ENCODE measurements around the gene CDA. TPM values are rescaled to one million over a fixed set of nuclear protein-coding genes. Genes with fewer than 3 reads are reported as not detected.

CDA gene
- total RNA-seq, 2 experiments from 2014 or later, result 0.38 to 0.50 TPM

- H3K4me1 Mint-ChIP-seq (ENCODE audit: low read depth), result no peaks in the 10 kb centered on the region
- ChIA-PET CTCF (no interaction called here), POLR2A (no interaction called here)
- H3K9me3 ChIP-seq (ENCODE audit: control insufficient read depth in 1 of 2, insufficient read depth in 1 of 2, low read length in 2 of 2), result no peaks in the 10 kb centered on the region
- intact Hi-C loops (cut with DNase I, micrococcal nuclease), result no loop called here
- peaks cover 2 to 16% of the 10 kb centered on the region in 2 experiments for H3K27me3 ChIP-seq (ENCODE audit: control insufficient read depth in 1 of 2, insufficient read depth in 2 of 2, low read length in 2 of 2)
- no peak overlapping the region for H3K4me3 ChIP-seq (ENCODE audit: low read length)
- no peak for ATAC-seq (ENCODE audit: poor library complexity)
- no peaks in the 10 kb centered on the region for H3K4me1 ChIP-seq (ENCODE audit: insufficient read depth, low read length)
- no peaks in the 10 kb centered on the region for H3K36me3 Mint-ChIP-seq (ENCODE audit: low read depth)
- H3K4me3 Mint-ChIP-seq, result no peak overlapping the region
- no peak for DNase-seq
- TF ChIP-seq CTCF (IDR thresholded peaks at IDR 0.05), result no peak
- no peak overlapping the region for H3K27ac Mint-ChIP-seq
- no peak overlapping the region for H3K27ac ChIP-seq (ENCODE audit: low read depth in 1 of 2, low read length in 2 of 2)
- no peaks in the 10 kb centered on the region for H3K36me3 ChIP-seq (ENCODE audit: insufficient read depth, low read length)
- H3K27me3 Mint-ChIP-seq, result peaks cover 52% of the 10 kb centered on the region
- no peaks in the 10 kb centered on the region for H3K9me3 Mint-ChIP-seq
These were observed 27.9 kb upstream of the CDA start for GRCh38 chr1:20560966-20561365.

DNA sequence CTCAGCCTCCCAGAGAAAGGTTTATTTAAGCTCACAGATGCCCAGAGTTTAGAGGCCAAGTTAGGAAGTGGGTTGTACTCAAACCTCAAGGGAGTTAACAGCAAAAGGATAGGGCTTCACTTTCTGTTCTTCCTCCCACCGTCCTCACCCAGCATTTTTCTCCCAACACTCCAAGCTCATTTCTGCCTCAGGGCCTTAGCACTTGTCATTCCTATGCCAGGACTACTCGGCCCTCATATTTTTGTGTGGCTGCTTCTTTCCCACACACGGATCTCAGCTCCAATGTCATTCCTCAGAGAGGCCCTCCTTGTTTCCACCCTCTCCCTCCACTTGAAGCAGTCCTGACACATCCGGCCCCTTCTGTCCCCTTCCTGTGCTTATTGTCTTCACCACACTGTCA is 23.7 kb upstream of the CDA start:
- Histone ChIP-seq H3K9me3 (ENCODE audit: control insufficient read depth in 1 of 2, insufficient read depth in 1 of 2, low read length in 2 of 2) (no peaks in the 10 kb centered on the region), H3K27me3 (ENCODE audit: control insufficient read depth in 1 of 2, insufficient read depth in 2 of 2, low read length in 2 of 2) (peaks cover 11 to 14% of the 10 kb centered on the region in 2 experiments), H3K4me3 (ENCODE audit: low read length) (no peak overlapping the region), H3K36me3 (ENCODE audit: insufficient read depth, low read length) (no peaks in the 10 kb centered on the region), H3K4me1 (ENCODE audit: insufficient read depth, low read length) (no peaks in the 10 kb centered on the region), H3K27ac (ENCODE audit: low read depth in 1 of 2, low read length in 2 of 2) (no peak overlapping the region)
- Mint-ChIP-seq H3K27ac (no peak overlapping the region), H3K36me3 (ENCODE audit: low read depth) (no peaks in the 10 kb centered on the region), H3K4me3 (no peak overlapping the region), H3K27me3 (peaks cover 74% of the 10 kb centered on the region), H3K4me1 (ENCODE audit: low read depth) (no peaks in the 10 kb centered on the region), H3K9me3 (no peaks in the 10 kb centered on the region)
- CTCF ChIA-PET, result no interaction called here
- POLR2A ChIA-PET, result no interaction called here
- no peak for TF ChIP-seq CTCF (IDR thresholded peaks at IDR 0.05)
- DNase-seq (no peak), ATAC-seq (ENCODE audit: poor library complexity) (no peak)
- intact Hi-C loops (cut with DNase I, micrococcal nuclease), result no loop called here

GRCh38 chr1:20569523-20570098 is 19.3 kb upstream of the CDA start:
- Histone ChIP-seq H3K36me3 (ENCODE audit: insufficient read depth, low read length) (no peaks in the 10 kb centered on the region), H3K4me3 (ENCODE audit: low read length) (no peak overlapping the region), H3K27me3 (ENCODE audit: control insufficient read depth in 1 of 2, insufficient read depth in 2 of 2, low read length in 2 of 2) (peaks cover 13 to 15% of the 10 kb centered on the region in 2 experiments), H3K27ac (ENCODE audit: low read depth in 1 of 2, low read length in 2 of 2) (no peak overlapping the region), H3K9me3 (ENCODE audit: control insufficient read depth in 1 of 2, insufficient read depth in 1 of 2, low read length in 2 of 2) (peaks cover 0 to 9% of the 10 kb centered on the region in 2 experiments), H3K4me1 (ENCODE audit: insufficient read depth, low read length) (no peaks in the 10 kb centered on the region)
- Mint-ChIP-seq H3K4me3 (no peak overlapping the region), H3K4me1 (ENCODE audit: low read depth) (no peaks in the 10 kb centered on the region), H3K36me3 (ENCODE audit: low read depth) (no peaks in the 10 kb centered on the region), H3K9me3 (peaks cover 4% of the 10 kb centered on the region), H3K27ac (no peak overlapping the region), H3K27me3 (peaks cover 67% of the 10 kb centered on the region)
- DNase-seq (no peak), ATAC-seq (ENCODE audit: poor library complexity) (no peak)
- CTCF ChIA-PET, result no interaction called here
- POLR2A ChIA-PET, result no interaction called here
- intact Hi-C loops (cut with DNase I, micrococcal nuclease), result no loop called here
- no peak for TF ChIP-seq CTCF (IDR thresholded peaks at IDR 0.05)
